Measurements from ENCODE around the gene KRTAP4-5. TPM values are rescaled to one million over a fixed set of nuclear protein-coding genes. Genes with fewer than 3 reads are reported as not detected.
"Not testable (repeated sequence)": the region's sequence is repeated elsewhere in the genome, so short reads cannot be mapped to it uniquely, and the experiment has no call there.

The KRTAP4-5 gene
- total RNA-seq, 1 donor from 2014 or later: not detected

GRCh38 chr17:41147531-41148204, 2.0 kb downstream of the KRTAP4-5 start:
- DNase-seq (ENCODE audit: low read depth in 2 of 2): no peak

- DNase-seq (ENCODE audit: low read depth in 2 of 2): no peak
Observed at GRCh38 chr17:41145261-41145660, 4.4 kb downstream of the KRTAP4-5 start.

GRCh38 chr17:41144846-41145245, 4.8 kb downstream of the KRTAP4-5 start:
- DNase-seq (ENCODE audit: low read depth in 2 of 2): no peak

- no peak for DNase-seq (ENCODE audit: low read depth in 2 of 2)
Observed at GRCh38 chr17:41141361-41141760, 8.3 kb downstream of the KRTAP4-5 start.

- peak in 1 of 2 donors; percentile 30 for DNase-seq (ENCODE audit: low read depth in 2 of 2)
Observed at GRCh38 chr17:41140360-41141131, 9.1 kb downstream of the KRTAP4-5 start, which contains the start of gene KRTAP4-6. Gene KRTAP4-6, minus strand, starts transcription at chr17:41140544. Its CDS starts 57 bp downstream, at chr17:41140487.

- not testable (repeated sequence) for DNase-seq (ENCODE audit: low read depth in 2 of 2)
Observed at GRCh38 chr17:41139865-41140264, 9.8 kb downstream of the KRTAP4-5 start.

GRCh38 chr17:41133880-41134735, 15.5 kb downstream of the KRTAP4-5 start:
- no peak for DNase-seq (ENCODE audit: low read depth in 2 of 2)

- DNase-seq (ENCODE audit: low read depth in 2 of 2): no peak
Observed at GRCh38 chr17:41131979-41132378, 17.6 kb downstream of the KRTAP4-5 start.

GRCh38 chr17:41127371-41127770, 22.3 kb downstream of the KRTAP4-5 start:
- no peak for DNase-seq (ENCODE audit: low read depth in 2 of 2)

- no peak for DNase-seq (ENCODE audit: low read depth in 2 of 2)
Observed at GRCh38 chr17:41126412-41126811, 23.2 kb downstream of the KRTAP4-5 start.

GRCh38 chr17:41125064-41125463, 24.6 kb downstream of the KRTAP4-5 start:
- DNase-seq (ENCODE audit: low read depth in 2 of 2): no peak

- DNase-seq (ENCODE audit: low read depth in 2 of 2): not testable (repeated sequence)
Observed at GRCh38 chr17:41123991-41124371, 25.6 kb downstream of the KRTAP4-5 start, which contains the start of gene KRTAP4-12. Gene KRTAP4-12, minus strand, starts transcription at chr17:41124182. Its CDS starts 60 bp downstream, at chr17:41124122.

GRCh38 chr17:41123292-41123990, 26.2 kb downstream of the KRTAP4-5 start:
- DNase-seq (ENCODE audit: low read depth in 2 of 2): not testable (repeated sequence)

GRCh38 chr17:41121742-41122141, 27.9 kb downstream of the KRTAP4-5 start:
- no peak for DNase-seq (ENCODE audit: low read depth in 2 of 2)

GRCh38 chr17:41119696-41120690, 29.6 kb downstream of the KRTAP4-5 start:
- DNase-seq (ENCODE audit: low read depth in 2 of 2): peak; percentile 25 to 62

- DNase-seq (ENCODE audit: low read depth in 2 of 2): no peak
Observed at GRCh38 chr17:41118721-41119120, 30.9 kb downstream of the KRTAP4-5 start.

- DNase-seq (ENCODE audit: low read depth in 2 of 2): not testable (repeated sequence)
Observed at GRCh38 chr17:41117846-41118386, 31.7 kb downstream of the KRTAP4-5 start, which contains the start of gene KRTAP4-11. Gene KRTAP4-11, minus strand, starts transcription at chr17:41118373. Its CDS starts 58 bp downstream, at chr17:41118315.

GRCh38 chr17:41116297-41116696, 33.3 kb downstream of the KRTAP4-5 start:
- DNase-seq (ENCODE audit: low read depth in 2 of 2): no peak

GRCh38 chr17:41111151-41111885, 38.3 kb downstream of the KRTAP4-5 start:
- no peak for DNase-seq (ENCODE audit: low read depth in 2 of 2)

Data from lung microvascular endothelial cell (primary cell).